MM.1S (cell line): ENCODE measurements around the gene RNF149.

ENCODE experiments used
- DNase-seq: peaks from one replicate; pipeline ENCODE4 v3.0.0-alpha.2; 2015
- H2AFZ ChIP-seq: fragments of 300-600 bp; sonication (generic); 2 replicates; pipeline ENCODE4 v1.6.0; 2016; ENCODE audit warnings: antibody characterized with exemption, low read length
- H3F3A ChIP-seq: fragments of 300-600 bp; sonication (generic); 2 replicates; pipeline ENCODE4 v1.6.1; 2016; ENCODE audit warnings: mild to moderate bottlenecking, antibody characterized with exemption, low read length, moderate library complexity, mixed read lengths; ENCODE audit not compliant: insufficient read depth
- H3K27ac ChIP-seq: fragments of 300-600 bp; sonication (generic); 2 replicates; pipeline ENCODE4 v1.5.1; 2016; ENCODE audit warnings: mild to moderate bottlenecking, low read length
- H3K27me3 ChIP-seq: fragments of 300-600 bp; sonication (generic); replicated peaks from 2 replicates; pipeline ENCODE4 v1.6.0; 2016; ENCODE audit warnings: low read length; ENCODE audit not compliant: insufficient read depth
- H3K36me3 ChIP-seq: fragments of 300-600 bp; sonication (generic); replicated peaks from 2 replicates; pipeline ENCODE4 v1.6.1; 2016; ENCODE audit warnings: mild to moderate bottlenecking, low read length, mixed read lengths; ENCODE audit not compliant: insufficient read depth
- H3K4me1 ChIP-seq: fragments of 300-600 bp; sonication (generic); 2 replicates; pipeline ENCODE4 v1.6.1; 2016; ENCODE audit warnings: low read length, mixed read lengths
- H3K4me2 ChIP-seq: fragments of 300-600 bp; sonication (generic); 2 replicates; pipeline ENCODE4 v1.6.0; 2016; ENCODE audit warnings: low read depth, low read length
- H3K4me3 ChIP-seq: fragments of 300-600 bp; sonication (generic); 2 replicates; pipeline ENCODE4 v1.5.1; 2016; ENCODE audit warnings: low read length, mixed read lengths
- H3K79me2 ChIP-seq: fragments of 300-600 bp; sonication (generic); 2 replicates; pipeline ENCODE4 v1.6.1; 2016; ENCODE audit warnings: mixed run types, low read length, mixed read lengths
- H3K9ac ChIP-seq: fragments of 300-600 bp; sonication (generic); 2 replicates; pipeline ENCODE4 v1.6.1; 2016; ENCODE audit warnings: low read length, mixed read lengths
- H3K9me2 ChIP-seq: fragments of 300-600 bp; sonication (generic); replicated peaks from 2 replicates; pipeline ENCODE4 v1.6.1; 2016; ENCODE audit warnings: mild to moderate bottlenecking, low read length, mixed read lengths; ENCODE audit not compliant: insufficient read depth
- H3K9me3 ChIP-seq: fragments of 300-600 bp; sonication (generic); replicated peaks from 2 replicates; pipeline ENCODE4 v1.6.1; 2016; ENCODE audit warnings: mild to moderate bottlenecking, low read length, mixed read lengths; ENCODE audit not compliant: insufficient read depth
- H4K20me1 ChIP-seq: fragments of 300-600 bp; sonication (generic); 2 replicates; pipeline ENCODE4 v1.6.1; 2016; ENCODE audit warnings: mild to moderate bottlenecking, low read length, moderate library complexity, mixed read lengths; ENCODE audit not compliant: insufficient read depth
- EZH2 ChIP-seq: fragments of 300-600 bp; sonication (generic); optimal IDR thresholded peaks from 2 replicates; pipeline ENCODE3; 2017; ENCODE audit warnings: low read depth, mild to moderate bottlenecking, antibody characterized with exemption, low read length, mixed read lengths
- EZH2phosphoT487 ChIP-seq: fragments of 300-600 bp; sonication (generic); IDR thresholded peaks from 2 replicates; pipeline ENCODE4 v1.6.1; 2018; ENCODE audit warnings: antibody characterized with exemption, low read length
- TF ChIP-seq, protein P1 (sequence below): fragments of 300-600 bp; sonication (generic); IDR thresholded peaks from 2 replicates; pipeline ENCODE4 v1.5.1; 2016; ENCODE audit warnings: antibody characterized with exemption, low read length, mixed read lengths

Gene RNF149

DNA sequence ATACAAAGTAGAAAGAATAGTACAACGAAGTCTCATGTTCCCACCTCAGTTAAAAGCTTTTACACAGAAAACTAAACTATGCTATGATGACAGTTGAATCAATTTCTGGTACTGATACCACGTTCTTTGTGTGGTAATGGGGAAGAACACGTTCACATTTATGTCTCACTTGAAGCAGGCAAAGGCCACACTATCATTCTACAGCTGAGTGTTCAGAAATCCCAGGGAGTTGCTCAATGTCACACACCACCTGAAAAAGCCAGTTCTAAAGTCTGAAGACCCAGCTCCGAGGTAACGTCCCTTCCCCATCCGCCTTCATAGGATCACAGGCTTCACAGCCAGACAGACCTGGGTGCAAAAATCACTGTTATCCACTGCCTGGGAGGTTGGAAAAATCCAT lies 8.9 kb downstream of the RNF149 start:
- TF ChIP-seq EZH2 (no peak), EZH2phosphoT487 (no peak)
- TF ChIP-seq, protein P1, sequence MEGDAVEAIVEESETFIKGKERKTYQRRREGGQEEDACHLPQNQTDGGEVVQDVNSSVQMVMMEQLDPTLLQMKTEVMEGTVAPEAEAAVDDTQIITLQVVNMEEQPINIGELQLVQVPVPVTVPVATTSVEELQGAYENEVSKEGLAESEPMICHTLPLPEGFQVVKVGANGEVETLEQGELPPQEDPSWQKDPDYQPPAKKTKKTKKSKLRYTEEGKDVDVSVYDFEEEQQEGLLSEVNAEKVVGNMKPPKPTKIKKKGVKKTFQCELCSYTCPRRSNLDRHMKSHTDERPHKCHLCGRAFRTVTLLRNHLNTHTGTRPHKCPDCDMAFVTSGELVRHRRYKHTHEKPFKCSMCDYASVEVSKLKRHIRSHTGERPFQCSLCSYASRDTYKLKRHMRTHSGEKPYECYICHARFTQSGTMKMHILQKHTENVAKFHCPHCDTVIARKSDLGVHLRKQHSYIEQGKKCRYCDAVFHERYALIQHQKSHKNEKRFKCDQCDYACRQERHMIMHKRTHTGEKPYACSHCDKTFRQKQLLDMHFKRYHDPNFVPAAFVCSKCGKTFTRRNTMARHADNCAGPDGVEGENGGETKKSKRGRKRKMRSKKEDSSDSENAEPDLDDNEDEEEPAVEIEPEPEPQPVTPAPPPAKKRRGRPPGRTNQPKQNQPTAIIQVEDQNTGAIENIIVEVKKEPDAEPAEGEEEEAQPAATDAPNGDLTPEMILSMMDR: no peak
- no peaks in the 10 kb centered on the region for H3K9me3 ChIP-seq
- H3K36me3 ChIP-seq: peaks cover 4% of the 10 kb centered on the region; the same call in 1 of the 2 replicates
- H3K27ac ChIP-seq: no peak overlapping the region
- H4K20me1 ChIP-seq: 0 out of 2 replicates have a peak, but pooled peaks cover 12% of the 10 kb centered on the region
- no peak overlapping the region for H3K4me3 ChIP-seq
- peaks cover 99% of the 10 kb centered on the region for H3K79me2 ChIP-seq
- no peaks in the 10 kb centered on the region for H3K27me3 ChIP-seq
- no peak overlapping the region for H3K9ac ChIP-seq
- no peak overlapping the region for H2AFZ ChIP-seq
- no peak overlapping the region for H3K4me2 ChIP-seq
- H3K4me1 ChIP-seq: no peaks in the 10 kb centered on the region
- DNase-seq: no peak
- no peaks in the 10 kb centered on the region for H3K9me2 ChIP-seq
- H3F3A ChIP-seq: no peaks in the 10 kb centered on the region

DNA sequence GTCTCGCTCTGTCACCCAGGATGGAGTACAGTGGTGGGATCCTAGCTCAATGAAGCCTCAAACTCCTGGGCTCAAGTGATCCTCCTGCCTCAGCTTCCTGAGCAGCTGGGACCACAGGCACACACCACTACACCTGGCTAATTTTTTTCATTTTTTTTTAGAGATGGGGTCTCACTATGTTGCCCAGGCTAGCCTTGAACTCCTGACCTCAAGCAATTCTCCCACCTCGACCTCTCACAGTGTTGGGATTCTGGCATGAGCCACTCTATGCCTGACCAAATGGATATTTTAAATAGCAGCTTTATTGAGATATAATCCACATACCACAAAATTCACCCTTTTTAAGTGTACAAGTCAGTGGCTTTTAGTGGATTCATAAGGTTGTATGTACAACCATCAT lies 11.1 kb downstream of the RNF149 start:
- Histone ChIP-seq H3K36me3 (peaks cover 7% of the 10 kb centered on the region; the same call in 1 of the 2 replicates), H3K4me1 (no peaks in the 10 kb centered on the region), H3K9ac (no peak overlapping the region), H3K27me3 (no peaks in the 10 kb centered on the region), H3K79me2 (peaks cover 98% of the 10 kb centered on the region), H3K27ac (no peak overlapping the region), H3K9me2 (no peaks in the 10 kb centered on the region), H4K20me1 (0 out of 2 replicates have a peak, but pooled peaks cover 12% of the 10 kb centered on the region), H3K4me3 (no peak overlapping the region), H3F3A (no peaks in the 10 kb centered on the region), H3K9me3 (no peaks in the 10 kb centered on the region), H3K4me2 (no peak overlapping the region), H2AFZ (no peak overlapping the region)
- DNase-seq: no peak
- TF ChIP-seq EZH2phosphoT487 (no peak), EZH2 (no peak)
- TF ChIP-seq, protein P1: no peak

DNA sequence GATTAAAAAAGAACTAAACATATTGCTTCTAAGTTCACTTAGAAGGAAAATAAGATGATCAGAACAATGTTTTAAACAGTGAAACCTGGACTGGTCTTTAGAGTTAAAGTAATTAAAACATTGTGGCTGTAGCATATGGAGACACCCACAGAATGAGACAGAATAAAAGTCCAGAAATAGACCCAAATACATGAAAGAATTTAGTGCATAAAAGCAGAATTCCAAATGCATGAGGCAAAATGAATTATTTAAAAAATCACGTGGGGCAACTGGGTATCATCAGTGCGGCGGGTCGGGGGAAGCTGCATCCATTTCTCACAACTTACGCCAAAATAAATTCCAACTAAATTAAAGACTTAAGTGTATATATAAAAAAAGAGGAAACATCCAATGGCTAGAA lies 12.1 kb downstream of the RNF149 start:
- H3K27ac ChIP-seq: no peak overlapping the region
- TF ChIP-seq EZH2: no peak
- no peak for TF ChIP-seq EZH2phosphoT487
- TF ChIP-seq, protein P1: no peak
- no peaks in the 10 kb centered on the region for H3K9me2 ChIP-seq
- no peak overlapping the region for H3K4me3 ChIP-seq
- no peaks in the 10 kb centered on the region for H3K27me3 ChIP-seq
- no peaks in the 10 kb centered on the region for H3F3A ChIP-seq
- H3K4me2 ChIP-seq: no peak overlapping the region
- H3K36me3 ChIP-seq: 0 out of 2 replicates have a peak, but pooled peaks cover 3% of the 10 kb centered on the region
- no peak for DNase-seq
- no peaks in the 10 kb centered on the region for H3K9me3 ChIP-seq
- no peak overlapping the region for H2AFZ ChIP-seq
- H4K20me1 ChIP-seq: 0 out of 2 replicates have a peak, but pooled peaks cover 12% of the 10 kb centered on the region
- H3K79me2 ChIP-seq: peaks cover 88% of the 10 kb centered on the region
- H3K9ac ChIP-seq: no peak overlapping the region
- H3K4me1 ChIP-seq: no peaks in the 10 kb centered on the region
